AG09319 (cell line): Measurements from ENCODE around the gene PFKP.

Experiments used
- DNase-seq: peaks from one replicate; pipeline ENCODE4 v3.0.0-alpha.2; 2010; ENCODE audit warnings: low read depth; ENCODE audit errors: extremely low read depth
- TF ChIP-seq, protein P1 (sequence below): IDR thresholded peaks from 2 replicates; pipeline ENCODE4 v1.5.1; 2011; ENCODE audit warnings: low read depth, mild to moderate bottlenecking, inconsistent platforms, low read length, moderate library complexity

The PFKP gene

DNA sequence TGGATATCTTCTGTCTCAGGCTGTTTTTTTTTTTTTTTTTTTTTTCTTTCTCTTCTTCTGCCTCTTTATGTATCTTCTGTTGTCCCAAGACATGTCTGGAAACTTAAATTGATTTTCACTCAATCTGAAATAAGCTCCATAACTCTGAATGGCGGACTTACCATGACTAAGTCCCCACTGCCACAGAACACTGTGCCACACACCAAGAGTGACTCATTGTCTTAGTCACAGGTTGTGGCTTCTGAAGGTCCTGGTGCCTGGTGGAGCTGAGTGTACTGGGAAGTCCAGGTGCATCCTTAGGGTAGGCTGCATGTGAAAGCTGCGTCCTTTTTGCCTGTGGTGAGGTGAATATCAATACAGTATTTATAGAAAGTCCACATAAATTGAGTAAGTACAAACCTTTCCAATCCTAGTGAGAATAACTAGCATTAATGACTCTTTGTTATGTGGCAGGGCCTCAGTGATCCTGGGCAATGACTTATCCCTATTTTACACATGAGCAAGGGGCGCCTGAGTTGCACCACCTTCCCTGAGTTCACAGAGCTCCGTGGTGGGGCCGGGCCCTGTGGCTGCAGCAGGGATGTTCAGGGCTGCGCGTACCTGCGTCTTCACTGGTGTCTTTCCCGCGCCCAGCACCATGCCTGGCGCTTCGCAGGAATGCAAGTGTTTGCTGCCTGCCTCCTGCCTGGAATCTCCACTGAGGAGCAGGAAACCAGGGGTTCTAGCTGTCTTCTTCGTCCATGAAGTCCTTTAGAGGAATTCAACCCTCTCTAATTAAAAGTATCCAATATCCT, 4.3 kb downstream of the PFKP start:
- no peak for DNase-seq
- TF ChIP-seq, protein P1, sequence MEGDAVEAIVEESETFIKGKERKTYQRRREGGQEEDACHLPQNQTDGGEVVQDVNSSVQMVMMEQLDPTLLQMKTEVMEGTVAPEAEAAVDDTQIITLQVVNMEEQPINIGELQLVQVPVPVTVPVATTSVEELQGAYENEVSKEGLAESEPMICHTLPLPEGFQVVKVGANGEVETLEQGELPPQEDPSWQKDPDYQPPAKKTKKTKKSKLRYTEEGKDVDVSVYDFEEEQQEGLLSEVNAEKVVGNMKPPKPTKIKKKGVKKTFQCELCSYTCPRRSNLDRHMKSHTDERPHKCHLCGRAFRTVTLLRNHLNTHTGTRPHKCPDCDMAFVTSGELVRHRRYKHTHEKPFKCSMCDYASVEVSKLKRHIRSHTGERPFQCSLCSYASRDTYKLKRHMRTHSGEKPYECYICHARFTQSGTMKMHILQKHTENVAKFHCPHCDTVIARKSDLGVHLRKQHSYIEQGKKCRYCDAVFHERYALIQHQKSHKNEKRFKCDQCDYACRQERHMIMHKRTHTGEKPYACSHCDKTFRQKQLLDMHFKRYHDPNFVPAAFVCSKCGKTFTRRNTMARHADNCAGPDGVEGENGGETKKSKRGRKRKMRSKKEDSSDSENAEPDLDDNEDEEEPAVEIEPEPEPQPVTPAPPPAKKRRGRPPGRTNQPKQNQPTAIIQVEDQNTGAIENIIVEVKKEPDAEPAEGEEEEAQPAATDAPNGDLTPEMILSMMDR, result no peak

DNA sequence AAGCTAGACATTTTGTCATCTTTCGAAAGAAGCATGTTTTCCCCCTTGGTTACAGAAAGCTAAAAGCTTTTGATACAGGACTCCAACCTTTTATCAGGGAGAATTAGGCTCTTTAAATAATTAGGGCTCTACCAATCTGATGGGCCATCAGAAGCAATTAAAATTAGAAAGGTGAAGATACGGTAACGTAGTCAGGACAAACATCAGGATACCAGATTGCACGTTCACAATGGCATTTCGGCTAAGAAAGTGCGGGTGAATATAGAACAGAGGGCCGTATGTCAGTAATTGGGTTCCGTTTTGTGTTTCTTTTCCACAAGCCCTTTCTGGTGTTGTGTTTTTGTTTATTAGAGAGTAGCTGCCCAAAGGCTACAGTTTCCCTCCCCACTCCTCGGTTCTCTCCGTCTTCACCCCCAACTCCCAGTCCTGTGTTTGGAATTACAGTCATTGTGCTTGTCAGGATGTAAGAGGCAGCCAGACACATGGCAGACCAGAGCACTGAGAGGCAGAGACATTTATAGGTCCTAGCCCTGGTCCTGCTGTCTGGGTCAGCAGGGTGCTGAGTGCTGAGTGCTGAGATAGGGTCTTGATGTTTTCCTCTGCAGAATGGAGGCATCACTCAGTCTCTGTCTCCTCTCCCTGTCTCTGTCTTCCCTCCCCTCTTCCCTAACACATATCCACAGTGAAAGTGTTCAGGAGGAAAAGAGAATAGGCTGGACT, 5.5 kb downstream of the PFKP start:
- no peak for DNase-seq
- TF ChIP-seq, protein P1, result no peak

DNA sequence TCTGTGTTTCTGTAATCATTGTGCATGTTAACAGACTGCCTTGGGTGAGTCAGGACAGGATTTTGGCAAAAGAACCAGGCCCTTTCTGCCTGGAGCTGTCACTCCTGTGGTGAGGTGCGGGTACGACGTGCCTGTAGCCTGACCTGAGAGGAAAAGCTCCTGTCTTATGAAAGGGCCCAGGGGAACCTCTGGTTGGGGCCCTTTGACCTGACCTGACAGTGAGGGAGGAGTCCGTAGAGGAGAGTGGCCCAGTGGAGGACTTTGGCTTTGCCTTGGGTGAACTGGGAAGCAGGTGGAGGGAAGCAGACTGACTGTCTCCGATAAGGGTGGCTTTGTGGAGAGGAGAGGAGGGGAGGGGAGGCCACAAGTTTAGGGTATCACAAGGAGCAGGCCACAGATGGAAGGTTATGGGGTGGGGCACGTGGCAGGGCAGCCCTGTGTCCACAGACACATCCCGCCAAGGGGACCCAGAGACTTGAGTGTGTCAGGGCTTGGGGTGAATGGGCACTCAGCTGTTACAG, 6.9 kb downstream of the PFKP start:
- no peak for DNase-seq
- TF ChIP-seq, protein P1, result no peak

DNA sequence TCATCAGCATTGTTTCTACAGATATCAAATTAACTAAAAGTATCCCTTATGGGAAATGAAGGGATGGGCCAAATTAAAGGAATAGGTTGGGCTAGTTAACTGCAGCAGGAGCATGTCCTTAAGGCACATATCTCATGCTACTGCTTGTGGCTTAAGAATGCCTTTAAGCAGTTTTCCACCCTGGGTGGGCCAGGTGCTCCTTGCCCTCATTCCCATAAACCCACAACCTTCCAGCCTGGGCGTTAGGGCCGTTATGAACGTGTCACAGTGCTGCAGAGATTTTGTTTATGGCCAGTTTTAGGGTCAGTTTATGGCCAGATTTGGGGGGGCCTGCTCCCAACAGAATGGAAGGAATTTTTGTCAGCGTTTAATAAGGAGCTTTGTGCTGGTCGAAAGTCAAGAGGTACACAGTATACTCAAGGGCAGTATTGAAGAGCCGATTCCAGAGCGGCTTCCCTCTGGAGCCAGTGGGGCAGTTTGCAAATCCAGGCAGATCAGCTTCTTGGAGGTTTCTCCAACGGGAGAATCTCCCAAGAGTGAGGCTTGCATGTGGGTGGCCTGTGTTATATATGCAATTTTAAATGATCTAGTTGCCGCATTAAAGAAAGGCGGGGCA, 7.7 kb downstream of the PFKP start:
- TF ChIP-seq, protein P1, result no peak
- DNase-seq, result no peak

DNA sequence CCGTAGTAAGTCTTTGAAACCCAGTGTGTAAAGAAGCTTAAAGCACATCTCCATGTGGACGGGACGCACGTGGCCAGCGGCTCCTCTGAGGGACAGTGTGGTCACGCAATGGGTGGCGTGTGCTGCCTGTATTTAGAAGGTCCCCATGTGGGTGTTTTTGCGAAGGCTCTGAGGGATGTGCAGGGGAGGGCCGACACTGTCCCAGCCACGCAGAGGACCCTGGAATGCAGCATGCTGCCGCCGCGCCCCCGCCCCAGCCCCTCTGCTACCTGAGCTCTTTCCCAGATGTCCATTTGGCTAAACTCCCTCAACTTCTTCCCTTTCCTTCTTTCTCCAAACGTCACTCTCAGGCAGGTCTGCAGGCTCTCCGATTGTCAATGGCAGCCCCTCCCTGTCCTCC, 8.8 kb downstream of the PFKP start:
- no peak for DNase-seq
- TF ChIP-seq, protein P1, result no peak

DNA sequence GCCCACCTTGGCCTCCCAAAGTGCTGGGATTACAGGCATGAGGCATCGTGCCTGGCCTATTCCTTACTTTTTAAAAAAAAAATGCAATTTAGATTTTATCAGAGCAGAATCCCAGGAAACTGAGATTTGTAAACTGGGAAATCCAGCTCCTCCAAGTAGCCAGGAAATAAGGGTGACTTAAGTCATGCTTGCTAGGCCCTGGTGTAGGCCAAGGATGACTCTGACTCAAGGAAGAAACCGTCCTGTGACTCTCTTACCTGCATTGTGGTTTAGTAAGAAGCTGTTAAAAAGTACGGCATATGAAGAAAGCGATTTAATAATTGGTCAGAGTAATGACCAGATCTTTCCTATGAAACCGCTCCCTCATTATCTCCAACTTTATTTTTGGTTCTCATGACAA, 10.2 kb downstream of the PFKP start:
- TF ChIP-seq, protein P1, result no peak

More for the DNA sequence above, 10.2 kb downstream of the PFKP start:
- DNase-seq, result no peak
